Epithelial cell of esophagus (primary cell): ENCODE data around the gene MYO5B.

Experiments
- DNase-seq: peaks from one replicate; pipeline ENCODE4 v3.0.0; 2010; ENCODE audit warnings: low read depth
- H3K4me3 ChIP-seq: 2 replicates; pipeline ENCODE4 v1.5.1; 2011; ENCODE audit warnings: mild to moderate bottlenecking, low read length, control low read depth
- CTCF ChIP-seq: IDR thresholded peaks from 2 replicates; pipeline ENCODE4 v1.5.1; 2011; ENCODE audit warnings: low read depth, mild to moderate bottlenecking, low read length, control low read depth, inconsistent platforms; ENCODE audit not compliant: insufficient read depth; ENCODE audit errors: missing control alignments

MYO5B gene

GRCh38 chr18:49844903-49845302, 350.0 kb downstream of the MYO5B start:
- no peak for DNase-seq
- no peak overlapping the region for H3K4me3 ChIP-seq
- no peak for TF ChIP-seq CTCF

- no peak overlapping the region for H3K4me3 ChIP-seq
- no peak for DNase-seq
- TF ChIP-seq CTCF = no peak
Observed at GRCh38 chr18:49843778-49844625, 350.9 kb downstream of the MYO5B start.

- no peak overlapping the region for H3K4me3 ChIP-seq
- no peak for TF ChIP-seq CTCF
- DNase-seq = no peak
Observed at GRCh38 chr18:49843131-49843530, 351.8 kb downstream of the MYO5B start.

GRCh38 chr18:49842656-49843055, 352.3 kb downstream of the MYO5B start:
- no peak for TF ChIP-seq CTCF
- H3K4me3 ChIP-seq = no peak overlapping the region
- no peak for DNase-seq

GRCh38 chr18:49841236-49842217, 353.4 kb downstream of the MYO5B start:
- TF ChIP-seq CTCF = no peak
- DNase-seq = no peak
- H3K4me3 ChIP-seq = no peak overlapping the region

GRCh38 chr18:49839012-49839411, 355.9 kb downstream of the MYO5B start:
- no peak overlapping the region for H3K4me3 ChIP-seq
- DNase-seq = peak; percentile 99
- TF ChIP-seq CTCF = no peak
